Ovary (tissue), 3 donors: ENCODE results near the gene DCLRE1C.

Experiments
- EP300 ChIP-seq: sonication (generic); formaldehyde crosslinking; IDR thresholded peaks from one replicate; pipeline ENCODE4 v1.6.1; 2017; ENCODE audit warnings: antibody characterized with exemption
- TF ChIP-seq, protein P1 (sequence below), 3 donors: fragments of 450-650 bp in 2 of 3; fragments of 200-600 bp in 1 of 3; IDR thresholded peaks; one replicate each; pipeline versions ENCODE4 v1.5.1 to v1.8.0; 2016 to 2022; ENCODE audit warnings: antibody characterized with exemption in 3 of 3, mild to moderate bottlenecking in 1 of 3
- donor health status: DM: no; HTN: no; CAD: no.

DNA sequence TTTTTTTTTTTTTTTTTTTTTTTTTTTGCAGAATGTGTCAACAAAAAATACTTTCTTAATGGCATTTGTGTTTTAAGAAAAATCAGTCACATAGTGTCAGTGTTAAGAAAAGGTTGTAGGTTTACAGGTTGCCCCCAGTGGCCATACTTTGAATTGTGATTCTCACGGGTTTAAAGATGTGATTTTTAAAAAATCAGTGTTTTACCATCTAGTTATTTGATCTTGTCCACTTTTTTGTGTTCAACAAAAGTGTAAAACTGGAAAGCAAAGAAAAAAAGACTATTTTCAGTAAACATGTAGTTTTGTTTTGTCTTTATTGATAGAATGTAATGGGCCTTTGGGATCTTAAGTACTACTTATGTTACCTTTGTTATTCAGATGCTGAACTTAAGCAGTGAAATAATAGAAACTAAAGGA is 49.6 kb downstream of the DCLRE1C start:
- TF ChIP-seq, protein P1, sequence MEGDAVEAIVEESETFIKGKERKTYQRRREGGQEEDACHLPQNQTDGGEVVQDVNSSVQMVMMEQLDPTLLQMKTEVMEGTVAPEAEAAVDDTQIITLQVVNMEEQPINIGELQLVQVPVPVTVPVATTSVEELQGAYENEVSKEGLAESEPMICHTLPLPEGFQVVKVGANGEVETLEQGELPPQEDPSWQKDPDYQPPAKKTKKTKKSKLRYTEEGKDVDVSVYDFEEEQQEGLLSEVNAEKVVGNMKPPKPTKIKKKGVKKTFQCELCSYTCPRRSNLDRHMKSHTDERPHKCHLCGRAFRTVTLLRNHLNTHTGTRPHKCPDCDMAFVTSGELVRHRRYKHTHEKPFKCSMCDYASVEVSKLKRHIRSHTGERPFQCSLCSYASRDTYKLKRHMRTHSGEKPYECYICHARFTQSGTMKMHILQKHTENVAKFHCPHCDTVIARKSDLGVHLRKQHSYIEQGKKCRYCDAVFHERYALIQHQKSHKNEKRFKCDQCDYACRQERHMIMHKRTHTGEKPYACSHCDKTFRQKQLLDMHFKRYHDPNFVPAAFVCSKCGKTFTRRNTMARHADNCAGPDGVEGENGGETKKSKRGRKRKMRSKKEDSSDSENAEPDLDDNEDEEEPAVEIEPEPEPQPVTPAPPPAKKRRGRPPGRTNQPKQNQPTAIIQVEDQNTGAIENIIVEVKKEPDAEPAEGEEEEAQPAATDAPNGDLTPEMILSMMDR (IDR thresholded peaks at IDR 0.05): peak in 1 of 3 donors; percentile 17
- no peak for TF ChIP-seq EP300
